ENCODE results near the gene LYZL2. TPM values are rescaled to one million over a fixed set of nuclear protein-coding genes. Genes with fewer than 3 reads are reported as not detected.
"Not testable (repeated sequence)": the region's sequence is repeated elsewhere in the genome, so short reads cannot be mapped to it uniquely, and the experiment has no call there.

The LYZL2 gene
- total and polyA plus RNA-seq, 3 experiments from 2014 or later: not detected

GRCh38 chr10:30628576-30628975, 977 bp downstream of the LYZL2 start:
- H3K27ac ChIP-seq (ENCODE audit: low read depth, low read length); H3K4me3 ChIP-seq (ENCODE audit: low read length); H3K4me3 Mint-ChIP-seq; POLR2A ChIA-PET; H3K27me3 ChIP-seq (ENCODE audit: insufficient read depth, low read length, poor library complexity, severe bottlenecking); H3K36me3 Mint-ChIP-seq; H3K9me3 ChIP-seq (ENCODE audit: low read length); H3K4me1 Mint-ChIP-seq; H3K36me3 ChIP-seq (ENCODE audit: insufficient read depth, low read length); H3K9me3 Mint-ChIP-seq; H3K4me1 ChIP-seq (ENCODE audit: insufficient read depth, low read length); H3K27ac Mint-ChIP-seq; DNase-seq: not testable (repeated sequence)
- H3K27me3 Mint-ChIP-seq: peaks cover 9 to 20% of the 10 kb centered on the region in 2 donors
- CTCF ChIA-PET: interaction anchor here (2.4 kb wide), 1 partner anchor 11 kb away, joined by 7 read pairs; no protein-coding TSS in a partner anchor

- H3K4me3 ChIP-seq (ENCODE audit: low read length); H3K4me1 Mint-ChIP-seq; H3K9me3 Mint-ChIP-seq; DNase-seq; H3K9me3 ChIP-seq (ENCODE audit: low read length); H3K27ac ChIP-seq (ENCODE audit: low read depth, low read length); H3K27me3 ChIP-seq (ENCODE audit: insufficient read depth, low read length, poor library complexity, severe bottlenecking); H3K36me3 ChIP-seq (ENCODE audit: insufficient read depth, low read length); POLR2A ChIA-PET; H3K36me3 Mint-ChIP-seq; H3K27ac Mint-ChIP-seq; H3K4me1 ChIP-seq (ENCODE audit: insufficient read depth, low read length); H3K4me3 Mint-ChIP-seq: not testable (repeated sequence)
- H3K27me3 Mint-ChIP-seq: peaks cover 4 to 13% of the 10 kb centered on the region in 2 donors
- CTCF ChIA-PET: interaction anchor here (1.0 kb wide), 1 partner anchor 13 kb away, joined by 3 read pairs; no protein-coding TSS in a partner anchor
Observed at GRCh38 chr10:30626837-30627236, 2.7 kb downstream of the LYZL2 start.

- H3K9me3 ChIP-seq (ENCODE audit: low read length); H3K4me1 ChIP-seq (ENCODE audit: insufficient read depth, low read length); DNase-seq; H3K27me3 ChIP-seq (ENCODE audit: insufficient read depth, low read length, poor library complexity, severe bottlenecking); H3K4me1 Mint-ChIP-seq; H3K36me3 Mint-ChIP-seq; H3K27ac ChIP-seq (ENCODE audit: low read depth, low read length); H3K4me3 ChIP-seq (ENCODE audit: low read length); H3K27ac Mint-ChIP-seq; H3K4me3 Mint-ChIP-seq; CTCF ChIA-PET; H3K36me3 ChIP-seq (ENCODE audit: insufficient read depth, low read length); POLR2A ChIA-PET; H3K9me3 Mint-ChIP-seq: not testable (repeated sequence)
- H3K27me3 Mint-ChIP-seq: peaks cover 4 to 13% of the 10 kb centered on the region in 2 donors
Observed at GRCh38 chr10:30626196-30626595, 3.4 kb downstream of the LYZL2 start.

- no peaks in the 10 kb centered on the region for H3K9me3 Mint-ChIP-seq
- H3K9me3 ChIP-seq (ENCODE audit: low read length): no peaks in the 10 kb centered on the region
- H3K4me1 Mint-ChIP-seq: no peaks in the 10 kb centered on the region
- DNase-seq: no peak
- H3K36me3 Mint-ChIP-seq: no peaks in the 10 kb centered on the region
- no peak overlapping the region for H3K27ac Mint-ChIP-seq
- CTCF ChIA-PET: no interaction called here
- H3K36me3 ChIP-seq (ENCODE audit: insufficient read depth, low read length): no peaks in the 10 kb centered on the region
- POLR2A ChIA-PET: no interaction called here
- H3K4me3 ChIP-seq (ENCODE audit: low read length): no peak overlapping the region
- H3K4me3 Mint-ChIP-seq: no peak overlapping the region
- H3K27me3 ChIP-seq (ENCODE audit: insufficient read depth, low read length, poor library complexity, severe bottlenecking): no peaks in the 10 kb centered on the region
- H3K27ac ChIP-seq (ENCODE audit: low read depth, low read length): no peak overlapping the region
- no peaks in the 10 kb centered on the region for H3K4me1 ChIP-seq (ENCODE audit: insufficient read depth, low read length)
- H3K27me3 Mint-ChIP-seq: peaks cover 4 to 9% of the 10 kb centered on the region in 2 donors
Observed at GRCh38 chr10:30625080-30625479, 4.5 kb downstream of the LYZL2 start.

GRCh38 chr10:30619966-30620365, 9.6 kb downstream of the LYZL2 start:
- no peaks in the 10 kb centered on the region for H3K9me3 Mint-ChIP-seq
- H3K27ac Mint-ChIP-seq: no peak overlapping the region
- H3K4me1 Mint-ChIP-seq: no peaks in the 10 kb centered on the region
- no peaks in the 10 kb centered on the region for H3K4me1 ChIP-seq (ENCODE audit: insufficient read depth, low read length)
- no peaks in the 10 kb centered on the region for H3K36me3 ChIP-seq (ENCODE audit: insufficient read depth, low read length)
- H3K36me3 Mint-ChIP-seq: no peaks in the 10 kb centered on the region
- H3K4me3 Mint-ChIP-seq: no peak overlapping the region
- H3K9me3 ChIP-seq (ENCODE audit: low read length): no peaks in the 10 kb centered on the region
- H3K4me3 ChIP-seq (ENCODE audit: low read length): no peak overlapping the region
- CTCF ChIA-PET: no interaction called here
- no peak for DNase-seq
- H3K27ac ChIP-seq (ENCODE audit: low read depth, low read length): no peak overlapping the region
- POLR2A ChIA-PET: no interaction called here
- no peaks in the 10 kb centered on the region for H3K27me3 ChIP-seq (ENCODE audit: insufficient read depth, low read length, poor library complexity, severe bottlenecking)
- peaks cover 9 to 14% of the 10 kb centered on the region in 2 donors for H3K27me3 Mint-ChIP-seq

DNA sequence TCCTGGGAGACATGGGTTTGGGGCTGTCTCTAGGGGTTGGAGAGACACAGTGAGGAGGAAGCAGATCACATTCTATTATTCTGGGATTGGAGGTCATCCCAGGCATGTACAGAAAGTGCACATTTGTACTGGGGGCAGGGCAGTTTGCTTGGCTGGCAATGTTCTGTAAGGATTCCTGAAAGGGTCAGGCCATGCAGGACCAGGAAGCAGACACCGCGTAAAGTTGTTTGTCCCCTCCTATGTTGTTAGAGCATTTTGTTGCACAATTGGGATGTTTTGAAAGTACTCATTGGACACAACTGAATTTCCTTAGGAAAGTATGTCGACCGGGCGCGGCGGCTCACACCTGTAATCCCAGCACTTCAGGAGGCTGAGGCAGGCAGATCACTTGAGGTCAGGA, 12.5 kb downstream of the LYZL2 start:
- Histone ChIP-seq H3K9me3 (ENCODE audit: low read length) (no peaks in the 10 kb centered on the region), H3K27me3 (ENCODE audit: insufficient read depth, low read length, poor library complexity, severe bottlenecking) (no peaks in the 10 kb centered on the region), H3K27ac (ENCODE audit: low read depth, low read length) (no peak overlapping the region), H3K36me3 (ENCODE audit: insufficient read depth, low read length) (no peaks in the 10 kb centered on the region), H3K4me3 (ENCODE audit: low read length) (no peak overlapping the region), H3K4me1 (ENCODE audit: insufficient read depth, low read length) (no peaks in the 10 kb centered on the region)
- DNase-seq: no peak
- Mint-ChIP-seq H3K36me3 (no peaks in the 10 kb centered on the region), H3K27me3 (peaks cover 18 to 23% of the 10 kb centered on the region in 2 donors), H3K4me3 (no peak overlapping the region), H3K9me3 (peaks cover 0 to 2% (median 0%) of the 10 kb centered on the region in 5 donors), H3K4me1 (no peaks in the 10 kb centered on the region), H3K27ac (no peak overlapping the region)
- POLR2A ChIA-PET: no interaction called here
- CTCF ChIA-PET: no interaction called here

DNA sequence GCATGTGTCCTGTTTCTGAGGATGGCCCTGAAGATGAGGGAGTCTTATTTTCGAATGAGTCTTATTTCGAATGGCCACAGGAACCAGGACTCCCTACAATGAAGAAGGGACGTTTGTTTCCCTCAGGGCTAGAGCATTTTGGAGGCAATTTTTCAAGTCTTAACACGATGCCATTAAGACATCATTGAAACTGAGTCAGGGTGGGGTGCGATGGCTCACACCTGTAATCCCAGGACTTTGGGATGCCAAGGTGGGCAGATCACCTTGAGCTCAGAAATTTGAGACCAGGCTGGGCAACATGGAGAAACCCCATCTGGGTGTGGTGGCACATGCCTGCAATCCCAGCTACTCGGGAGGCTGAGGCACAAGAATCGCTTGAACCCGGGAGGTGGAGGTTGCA, 18.5 kb downstream of the LYZL2 start:
- H3K36me3 ChIP-seq (ENCODE audit: insufficient read depth, low read length); H3K9me3 ChIP-seq (ENCODE audit: low read length); H3K27me3 ChIP-seq (ENCODE audit: insufficient read depth, low read length, poor library complexity, severe bottlenecking); H3K36me3 Mint-ChIP-seq; POLR2A ChIA-PET; H3K4me1 ChIP-seq (ENCODE audit: insufficient read depth, low read length); H3K27ac Mint-ChIP-seq; H3K4me1 Mint-ChIP-seq; H3K4me3 ChIP-seq (ENCODE audit: low read length); DNase-seq; H3K9me3 Mint-ChIP-seq; H3K4me3 Mint-ChIP-seq; H3K27ac ChIP-seq (ENCODE audit: low read depth, low read length): not testable (repeated sequence)
- CTCF ChIA-PET: interaction anchor here (0.7 kb wide), 1 partner anchor 20 kb away, joined by 3 read pairs; no protein-coding TSS in a partner anchor
- peaks cover 18 to 48% of the 10 kb centered on the region in 2 donors for H3K27me3 Mint-ChIP-seq

GRCh38 chr10:30607814-30608213, 21.7 kb downstream of the LYZL2 start:
- Histone ChIP-seq H3K4me1 (ENCODE audit: insufficient read depth, low read length) (no peaks in the 10 kb centered on the region), H3K27ac (ENCODE audit: low read depth, low read length) (no peak overlapping the region), H3K9me3 (ENCODE audit: low read length) (no peaks in the 10 kb centered on the region), H3K36me3 (ENCODE audit: insufficient read depth, low read length) (no peaks in the 10 kb centered on the region), H3K4me3 (ENCODE audit: low read length) (no peak overlapping the region), H3K27me3 (ENCODE audit: insufficient read depth, low read length, poor library complexity, severe bottlenecking) (no peaks in the 10 kb centered on the region)
- H3K4me1 Mint-ChIP-seq: no peaks in the 10 kb centered on the region
- H3K36me3 Mint-ChIP-seq: no peaks in the 10 kb centered on the region
- no peak overlapping the region for H3K27ac Mint-ChIP-seq
- no peak for DNase-seq
- CTCF ChIA-PET: interaction anchor here (1.2 to 1.7 kb wide), 2 partner anchors 17 to 32 kb away, joined by 3 to 5 read pairs; no protein-coding TSS in a partner anchor
- H3K4me3 Mint-ChIP-seq: no peak overlapping the region
- peaks cover 13 to 62% of the 10 kb centered on the region in 2 donors for H3K27me3 Mint-ChIP-seq
- peaks cover 0 to 8% (median 0%) of the 10 kb centered on the region in 5 donors for H3K9me3 Mint-ChIP-seq
- POLR2A ChIA-PET: no interaction called here

- H3K27ac ChIP-seq (ENCODE audit: low read depth, low read length): no peak overlapping the region
- no peak overlapping the region for H3K27ac Mint-ChIP-seq
- CTCF ChIA-PET: interaction anchor here (2.6 kb wide), 1 partner anchor 25 kb away, joined by 7 read pairs; no protein-coding TSS in a partner anchor
- H3K9me3 ChIP-seq (ENCODE audit: low read length): no peaks in the 10 kb centered on the region
- no peaks in the 10 kb centered on the region for H3K36me3 Mint-ChIP-seq
- peaks cover 0 to 6% (median 0%) of the 10 kb centered on the region in 5 donors for H3K9me3 Mint-ChIP-seq
- H3K27me3 Mint-ChIP-seq: peaks cover 10 to 51% of the 10 kb centered on the region in 2 donors
- DNase-seq: no peak
- POLR2A ChIA-PET: no interaction called here
- no peak overlapping the region for H3K4me3 Mint-ChIP-seq
- no peaks in the 10 kb centered on the region for H3K4me1 Mint-ChIP-seq
- H3K4me3 ChIP-seq (ENCODE audit: low read length): no peak overlapping the region
- no peaks in the 10 kb centered on the region for H3K4me1 ChIP-seq (ENCODE audit: insufficient read depth, low read length)
- H3K27me3 ChIP-seq (ENCODE audit: insufficient read depth, low read length, poor library complexity, severe bottlenecking): no peaks in the 10 kb centered on the region
- no peaks in the 10 kb centered on the region for H3K36me3 ChIP-seq (ENCODE audit: insufficient read depth, low read length)
Observed at GRCh38 chr10:30606313-30606712, 23.2 kb downstream of the LYZL2 start.

Measured in CD8-positive, alpha-beta memory T cell (primary cell).